ENCODE measurements around the gene PI4KB.

DNA sequence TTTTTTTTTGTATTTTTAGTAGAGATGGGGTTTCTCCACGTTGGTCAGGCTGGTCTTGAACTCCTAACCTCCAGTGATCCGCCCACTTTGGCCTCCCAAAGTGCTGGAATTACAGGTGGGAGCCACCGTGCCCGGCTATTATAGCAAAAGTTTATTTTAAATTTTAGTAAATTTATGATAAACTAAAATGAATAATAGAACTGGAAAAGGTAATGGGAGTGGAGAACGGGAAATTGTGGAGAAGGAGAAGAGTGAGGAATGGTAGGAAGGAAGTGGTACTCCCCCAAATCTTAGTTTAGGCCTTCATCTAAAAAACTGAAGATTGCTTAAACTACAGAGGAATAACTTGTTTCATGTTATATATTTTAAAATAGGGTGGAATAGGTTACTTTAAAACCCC lies 7.6 kb upstream of the PI4KB start:
- TF ChIP-seq, protein P1, sequence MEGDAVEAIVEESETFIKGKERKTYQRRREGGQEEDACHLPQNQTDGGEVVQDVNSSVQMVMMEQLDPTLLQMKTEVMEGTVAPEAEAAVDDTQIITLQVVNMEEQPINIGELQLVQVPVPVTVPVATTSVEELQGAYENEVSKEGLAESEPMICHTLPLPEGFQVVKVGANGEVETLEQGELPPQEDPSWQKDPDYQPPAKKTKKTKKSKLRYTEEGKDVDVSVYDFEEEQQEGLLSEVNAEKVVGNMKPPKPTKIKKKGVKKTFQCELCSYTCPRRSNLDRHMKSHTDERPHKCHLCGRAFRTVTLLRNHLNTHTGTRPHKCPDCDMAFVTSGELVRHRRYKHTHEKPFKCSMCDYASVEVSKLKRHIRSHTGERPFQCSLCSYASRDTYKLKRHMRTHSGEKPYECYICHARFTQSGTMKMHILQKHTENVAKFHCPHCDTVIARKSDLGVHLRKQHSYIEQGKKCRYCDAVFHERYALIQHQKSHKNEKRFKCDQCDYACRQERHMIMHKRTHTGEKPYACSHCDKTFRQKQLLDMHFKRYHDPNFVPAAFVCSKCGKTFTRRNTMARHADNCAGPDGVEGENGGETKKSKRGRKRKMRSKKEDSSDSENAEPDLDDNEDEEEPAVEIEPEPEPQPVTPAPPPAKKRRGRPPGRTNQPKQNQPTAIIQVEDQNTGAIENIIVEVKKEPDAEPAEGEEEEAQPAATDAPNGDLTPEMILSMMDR (IDR thresholded peaks at IDR 0.05): no peak
- no peak for TF ChIP-seq POLR2A (IDR thresholded peaks at IDR 0.05)
